B cell (primary cell): Measurements from ENCODE around the gene GALNT10.

Source experiments
- CTCF ChIP-seq: fragments of 200-600 bp; IDR thresholded peaks from one replicate; pipeline ENCODE4 v1.8.0; 2022; ENCODE audit warnings: antibody characterized with exemption, mild to moderate bottlenecking
- EZH2 ChIP-seq: IDR thresholded peaks from 2 replicates; pipeline ENCODE4 v1.6.1; 2012; ENCODE audit warnings: borderline replicate concordance, low read depth, mild to moderate bottlenecking, moderate library complexity, low read length; ENCODE audit not compliant: insufficient read depth, poor library complexity, severe bottlenecking

GRCh38 chr5:154329062-154329461 is 138.5 kb downstream of the GALNT10 start:
- no peak for TF ChIP-seq CTCF
- TF ChIP-seq EZH2, result no peak
